Choroid plexus epithelial cell (primary cell): ENCODE results near the gene ZNF573.
A peak's percentile ranks its signal among the peaks of the same experiment; 100 is the strongest.

ENCODE experiments used
- DNase-seq: peaks from one replicate; pipeline ENCODE4 v3.0.0-alpha.2; 2010; ENCODE audit warnings: low read depth
- H3K4me3 ChIP-seq: 2 replicates; pipeline ENCODE4 v1.5.1; 2011; ENCODE audit warnings: low read depth, mild to moderate bottlenecking, control low read depth, low read length, moderate library complexity
- CTCF ChIP-seq: conservative IDR thresholded peaks from 2 replicates; pipeline ENCODE4 v1.5.1; 2011; ENCODE audit warnings: low read depth, mild to moderate bottlenecking, control low read depth, inconsistent platforms, low read length, moderate library complexity

Gene ZNF573

GRCh38 chr19:37719927-37720265, 59.5 kb downstream of the ZNF573 start:
- TF ChIP-seq CTCF, result no peak
- DNase-seq, result no peak
- peak overlapping the region; percentile 85 for H3K4me3 ChIP-seq

GRCh38 chr19:37719111-37719926, 60.1 kb downstream of the ZNF573 start, which contains the start of gene ZNF607:
Gene ZNF607, minus strand, starts transcription at chr19:37719761. Its CDS starts 8,143 bp downstream, at chr19:37711618.
- peak; percentile 78 for TF ChIP-seq CTCF
- peak; percentile 95 for DNase-seq
- H3K4me3 ChIP-seq, result peak within 1 kb of the TSS; percentile 85

- DNase-seq, result peak; percentile 5
- peak overlapping the region; percentile 85 for H3K4me3 ChIP-seq
- no peak for TF ChIP-seq CTCF
These were observed 61.1 kb downstream of the ZNF573 start for GRCh38 chr19:37718304-37718703.

GRCh38 chr19:37716140-37716539, 63.2 kb downstream of the ZNF573 start:
- no peak overlapping the region for H3K4me3 ChIP-seq
- TF ChIP-seq CTCF, result no peak
- no peak for DNase-seq

GRCh38 chr19:37706052-37706605, 73.3 kb downstream of the ZNF573 start:
- no peak overlapping the region for H3K4me3 ChIP-seq
- no peak for TF ChIP-seq CTCF

GRCh38 chr19:37699057-37699456, 80.3 kb downstream of the ZNF573 start:
- TF ChIP-seq CTCF, result no peak
- no peak overlapping the region for H3K4me3 ChIP-seq
- no peak for DNase-seq

More at GRCh38 chr19:37706052-37706605, 73.3 kb downstream of the ZNF573 start:
- DNase-seq, result no peak
